Measurements from ENCODE around the gene GYG1.

Gene GYG1

DNA sequence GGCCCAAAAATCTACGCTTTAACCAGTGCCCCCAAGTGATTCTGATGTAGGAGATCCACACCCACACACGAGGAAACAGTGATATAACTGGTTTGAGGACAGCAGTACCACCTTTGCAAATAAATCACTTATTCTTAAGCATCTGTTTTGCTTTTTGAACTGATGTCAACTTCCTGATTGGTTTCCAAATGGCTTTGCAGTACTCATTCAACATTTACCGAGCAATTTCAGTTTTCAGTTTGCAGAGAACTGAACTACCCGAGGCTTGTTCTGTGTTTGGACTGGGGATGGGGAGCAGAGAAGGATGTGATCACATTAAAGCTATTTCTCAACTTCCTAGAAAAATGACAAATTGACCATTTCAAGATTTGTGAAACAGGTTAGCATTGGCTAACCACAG lies 1.1 kb upstream of the GYG1 start:
- no peak for DNase-seq

GRCh38 chr3:148992027-148992634 lies 791 bp downstream of the GYG1 start:
- no peak for DNase-seq

GRCh38 chr3:148992635-148993255 lies 1.4 kb downstream of the GYG1 start:
- DNase-seq = no peak

- no peak for DNase-seq
Measured at GRCh38 chr3:148997623-148998022, 6.3 kb downstream of the GYG1 start.

GRCh38 chr3:148998297-148998696 lies 7.0 kb downstream of the GYG1 start:
- no peak for DNase-seq

GRCh38 chr3:148998715-148999423 lies 7.5 kb downstream of the GYG1 start:
- DNase-seq = no peak

GRCh38 chr3:148999806-149000205 lies 8.5 kb downstream of the GYG1 start:
- no peak for DNase-seq

- DNase-seq = no peak
Measured at GRCh38 chr3:149000206-149000745, 8.9 kb downstream of the GYG1 start.

DNA sequence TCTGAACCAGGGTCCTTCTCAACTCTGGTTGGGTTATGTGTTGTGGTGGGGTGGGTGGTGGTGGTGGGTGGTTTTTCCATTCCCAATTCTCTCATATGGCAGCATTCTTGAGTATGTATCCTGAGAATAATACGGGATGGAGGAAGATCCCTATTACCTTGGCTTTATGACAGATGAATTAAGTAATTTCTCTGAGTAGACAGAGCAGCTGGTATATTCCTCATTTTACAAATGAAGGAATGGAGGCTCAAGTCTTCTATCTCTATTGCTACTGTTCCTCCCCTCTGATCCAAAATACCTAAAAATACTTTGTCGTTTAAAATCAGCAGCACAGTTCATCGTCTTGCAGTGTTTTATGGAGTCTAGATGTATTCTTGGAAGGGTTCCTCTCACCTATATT lies 10.4 kb downstream of the GYG1 start:
- no peak for DNase-seq

GRCh38 chr3:149003653-149004305 lies 12.4 kb downstream of the GYG1 start:
- DNase-seq = no peak

GRCh38 chr3:149004622-149005021 lies 13.3 kb downstream of the GYG1 start:
- DNase-seq = no peak

GRCh38 chr3:149005416-149005815 lies 14.1 kb downstream of the GYG1 start:
- no peak for DNase-seq

DNA sequence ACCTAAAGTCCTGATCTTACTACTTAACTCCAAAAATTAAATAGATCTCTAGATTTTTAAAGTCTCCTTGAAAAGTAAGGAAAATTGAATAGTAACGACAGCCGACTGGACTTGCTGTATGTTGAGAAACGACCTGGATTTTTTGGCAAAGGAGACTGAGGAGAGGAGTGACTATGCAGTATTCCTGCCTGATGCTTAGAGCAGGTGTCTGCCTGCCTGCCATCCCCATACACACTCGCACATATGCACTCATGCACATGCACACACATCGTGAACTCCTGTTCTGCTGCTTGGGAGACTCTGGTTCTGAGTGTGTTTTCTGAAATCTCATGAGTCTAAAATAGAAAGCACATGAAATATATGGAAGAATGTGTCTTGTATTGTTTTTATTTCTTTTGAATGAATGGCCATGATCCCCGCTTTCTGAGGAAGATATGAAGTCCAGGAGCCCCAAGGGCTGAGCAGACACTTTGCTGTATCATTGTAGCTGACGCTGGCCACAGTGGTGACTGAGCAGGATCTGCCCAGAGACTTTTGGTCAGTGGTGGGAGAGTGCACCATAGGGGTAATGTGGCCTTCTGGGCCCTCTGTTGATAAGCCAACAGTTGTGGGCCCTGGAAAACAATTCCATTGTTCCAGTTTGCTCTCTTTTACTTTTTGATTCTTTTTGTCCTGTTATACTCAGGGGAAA lies 16.4 kb downstream of the GYG1 start:
- no peak for DNase-seq

GRCh38 chr3:149009732-149010131 lies 18.4 kb downstream of the GYG1 start:
- DNase-seq = no peak

- no peak for DNase-seq
Measured at GRCh38 chr3:149010504-149010951, 19.2 kb downstream of the GYG1 start.

- DNase-seq = no peak
Measured at GRCh38 chr3:149010966-149011365, 19.6 kb downstream of the GYG1 start.

- no peak for DNase-seq
Measured at GRCh38 chr3:149011676-149012075, 20.3 kb downstream of the GYG1 start.

- DNase-seq = no peak
Measured at GRCh38 chr3:149013726-149014125, 22.4 kb downstream of the GYG1 start.

- no peak for DNase-seq
Measured at GRCh38 chr3:149015393-149015792, 24.1 kb downstream of the GYG1 start.

- no peak for DNase-seq
Measured at GRCh38 chr3:149016242-149016641, 24.9 kb downstream of the GYG1 start.

DNA sequence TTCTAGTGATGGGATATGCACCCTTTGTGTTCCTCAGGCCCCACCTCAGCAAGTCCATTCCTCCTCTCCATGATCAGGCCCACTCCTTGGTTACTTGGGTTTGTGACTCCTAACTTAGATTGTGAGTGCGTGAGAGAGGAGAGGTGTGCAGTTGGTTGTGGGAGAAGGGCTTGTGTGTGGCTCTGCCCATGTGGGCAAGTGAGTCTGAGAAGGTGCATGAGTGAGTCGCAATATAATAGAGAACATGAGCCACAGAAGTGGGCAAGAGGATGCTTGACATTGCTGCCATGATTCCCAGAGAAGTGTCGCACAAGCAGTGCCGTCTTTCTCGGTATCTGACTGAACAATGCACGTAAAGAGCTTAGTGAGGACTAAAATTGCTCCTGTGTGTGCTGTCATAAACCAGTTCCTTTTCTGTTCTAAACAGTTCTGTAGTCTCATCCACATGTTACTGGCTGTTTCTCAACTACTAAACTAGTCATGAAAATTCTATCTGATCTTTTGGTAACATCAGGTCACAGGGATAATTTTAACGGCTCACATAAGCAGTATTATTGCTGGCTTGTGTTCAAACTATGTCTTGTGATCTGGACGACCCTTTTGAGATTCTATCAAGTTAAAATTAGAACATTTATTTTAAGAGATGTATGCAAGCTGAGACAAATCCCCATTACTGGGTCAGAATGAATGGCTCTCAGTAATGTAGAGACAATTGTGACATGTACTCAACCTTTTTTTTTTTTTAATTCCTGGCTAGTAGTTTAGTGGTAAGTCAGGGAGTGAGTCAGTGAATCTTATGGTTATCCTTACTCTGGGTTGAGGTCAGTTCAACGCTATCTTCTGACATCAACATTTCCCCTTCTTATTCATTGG lies 25.6 kb downstream of the GYG1 start:
- DNase-seq = no peak

DNA sequence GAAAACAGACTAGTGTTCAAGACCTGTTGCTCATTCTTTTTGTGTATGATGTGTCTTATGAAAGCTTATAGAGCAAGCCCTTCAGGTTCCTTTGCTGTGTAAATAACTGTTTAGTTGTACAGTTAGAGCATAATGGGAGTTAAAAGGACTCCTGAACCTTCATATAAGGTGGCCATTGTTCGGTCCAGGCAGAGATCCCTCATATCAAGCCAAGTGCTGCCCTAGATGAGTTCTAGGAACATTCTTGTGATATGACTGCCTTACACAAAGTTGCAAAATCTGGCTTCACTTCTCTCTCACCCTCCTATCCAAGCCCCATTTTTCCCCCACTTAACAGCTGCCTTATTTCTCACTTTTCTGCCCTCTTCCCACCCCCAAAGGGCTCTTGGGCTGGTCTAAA lies 26.9 kb downstream of the GYG1 start:
- DNase-seq = no peak

All from NCI-H2171 (cell line).